Retinal pigment epithelial cell (primary cell): Measurements from ENCODE around the gene ARHGAP26.

Experiments used
- DNase-seq: peaks from one replicate; pipeline ENCODE4 v3.0.0-alpha.2; 2010; ENCODE audit warnings: low read depth
- H3K4me3 ChIP-seq: 2 replicates; pipeline ENCODE4 v1.5.1; 2011; ENCODE audit warnings: mild to moderate bottlenecking, low read length, control low read depth, moderate library complexity
- CTCF ChIP-seq: conservative IDR thresholded peaks from 2 replicates; pipeline ENCODE4 v1.5.1; 2011; ENCODE audit warnings: low read depth, low read length, control low read depth, inconsistent platforms

The ARHGAP26 gene

GRCh38 chr5:142794537-142794936 is 24.4 kb downstream of the ARHGAP26 start:
- no peak for TF ChIP-seq CTCF
- DNase-seq = no peak
- H3K4me3 ChIP-seq = no peak overlapping the region

- no peak overlapping the region for H3K4me3 ChIP-seq
- DNase-seq = no peak
- no peak for TF ChIP-seq CTCF
Measured at GRCh38 chr5:142795251-142795650, 25.1 kb downstream of the ARHGAP26 start.

- no peak for DNase-seq
- no peak for TF ChIP-seq CTCF
- H3K4me3 ChIP-seq = no peak overlapping the region
Measured at GRCh38 chr5:142796492-142797109, 26.4 kb downstream of the ARHGAP26 start.

GRCh38 chr5:142797420-142797819 is 27.2 kb downstream of the ARHGAP26 start:
- DNase-seq = no peak
- no peak for TF ChIP-seq CTCF
- no peak overlapping the region for H3K4me3 ChIP-seq

DNA sequence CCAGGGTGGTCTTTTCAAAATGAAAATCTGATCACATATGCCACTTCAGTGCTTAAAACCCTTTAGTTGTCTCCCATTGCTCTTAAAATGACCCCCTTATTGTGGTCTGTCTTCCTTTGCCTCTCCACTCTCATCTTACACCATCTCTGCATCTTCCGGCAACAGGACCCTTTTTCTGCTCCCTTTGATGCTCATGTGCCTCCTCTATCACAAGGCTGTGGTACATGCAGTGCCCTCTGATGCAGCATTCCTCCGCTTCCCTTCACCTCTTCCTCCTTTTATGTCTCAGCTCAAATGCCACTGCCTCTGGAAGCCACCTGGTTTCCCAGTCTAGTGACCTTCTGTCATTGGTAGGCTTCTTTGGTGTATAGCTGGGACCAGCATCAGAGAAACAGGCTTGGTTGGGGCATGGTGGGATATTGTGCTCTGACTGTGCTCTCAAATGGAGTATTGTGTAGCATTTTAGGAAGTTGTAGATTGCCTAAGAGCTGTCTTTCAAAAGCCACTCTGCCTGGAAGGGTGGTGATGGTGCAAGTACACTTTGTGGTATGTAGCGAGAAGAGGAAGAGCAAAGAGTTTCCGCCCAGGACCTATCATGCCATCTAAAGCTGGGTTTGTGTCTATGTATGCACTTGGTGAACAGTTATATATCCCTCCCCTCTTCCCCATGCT is 28.1 kb downstream of the ARHGAP26 start:
- H3K4me3 ChIP-seq = no peak overlapping the region
- TF ChIP-seq CTCF = no peak
- DNase-seq = no peak

DNA sequence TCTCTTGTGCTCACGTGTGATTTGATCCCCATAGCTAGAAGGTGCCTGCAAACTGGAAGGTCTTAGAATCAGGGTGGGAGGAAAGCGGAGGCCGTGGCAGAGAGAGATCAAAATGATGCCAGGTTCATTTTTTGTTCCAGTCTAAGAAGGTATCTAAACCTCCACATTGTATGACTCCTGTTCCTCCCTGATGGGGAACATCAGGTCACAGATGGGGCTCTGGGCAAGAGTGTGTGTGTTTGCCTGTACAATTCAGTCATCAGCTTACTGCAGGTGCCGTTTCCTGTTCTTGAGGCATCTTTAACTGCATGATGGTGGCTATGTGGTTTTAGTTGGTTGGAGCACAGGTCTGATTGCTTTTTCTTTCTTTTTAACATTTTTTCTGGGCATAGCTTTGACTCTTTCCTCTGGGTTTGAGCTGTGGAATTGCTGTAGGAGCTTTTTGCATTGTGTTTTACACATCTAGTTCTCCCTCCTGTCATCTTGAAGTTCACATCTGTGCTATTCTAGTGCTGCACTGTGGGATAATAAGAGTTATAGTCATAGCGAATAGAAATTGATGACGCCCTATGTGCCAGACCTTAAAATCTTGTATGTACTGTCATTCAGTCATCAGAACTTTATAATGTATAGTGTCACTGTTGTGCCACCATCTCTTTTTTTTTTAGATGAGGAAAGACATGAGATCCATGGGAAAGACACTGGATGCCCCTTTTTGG is 30.8 kb downstream of the ARHGAP26 start:
- no peak overlapping the region for H3K4me3 ChIP-seq
- TF ChIP-seq CTCF = no peak
- no peak for DNase-seq
